SK-N-SH (cell line): ENCODE data around the gene C9orf85. TPM values are rescaled to one million over a fixed set of nuclear protein-coding genes. Genes with fewer than 3 reads are reported as not detected.
"Not testable (repeated sequence)": the region's sequence is repeated elsewhere in the genome, so short reads cannot be mapped to it uniquely, and the experiment has no call there.

Experiments
- CTCF ChIA-PET: fragments of 300-600, 350-600 bp; formaldehyde crosslinking; extraction: SDS; loops from one replicate; lab custom pipeline; 2021; lab: Yijun Ruan, JAX
- POLR2A ChIA-PET: fragments of 350-600 bp; sonication (Branson Sonifier 250); formaldehyde crosslinking; extraction: SDS; loops from one replicate; lab custom pipeline; 2020; ENCODE audit warnings: antibody characterized with exemption, inconsistent platforms; lab: Yijun Ruan, JAX
- DNase-seq: peaks from one replicate; pipeline ENCODE4 v3.0.0; 2012
- H2AFZ ChIP-seq: fragments of 200-600 bp; sonication (generic); 2 replicates; pipeline ENCODE4 v1.8.1; 2016; ENCODE audit warnings: antibody characterized with exemption, mild to moderate bottlenecking, low read depth
- H3F3A ChIP-seq: fragments of 200-600 bp; sonication (generic); replicated peaks from 2 replicates; pipeline ENCODE3; 2016; ENCODE audit warnings: antibody characterized with exemption, mild to moderate bottlenecking; ENCODE audit not compliant: insufficient read depth
- H3K27ac ChIP-seq, 2 experiments: fragments of 200-500 bp in 1 of 2; fragments of 200-600 bp in 1 of 2; sonication (Bioruptor generic) in 1 of 2; sonication (generic), shearing (Covaris generic) in 1 of 2; 2 replicates each; pipeline versions ENCODE4 v1.5.1 to v1.6.1; 2014 to 2016; ENCODE audit warnings: low read depth in 2 of 2, inconsistent platforms in 1 of 2, low read length in 1 of 2, mild to moderate bottlenecking in 1 of 2, mixed read lengths in 1 of 2
- H3K27me3 ChIP-seq: fragments of 200-600 bp; sonication (generic), shearing (Covaris generic); 2 replicates; pipeline ENCODE4 v1.6.1; 2016; ENCODE audit warnings: mixed run types; ENCODE audit not compliant: insufficient read depth
- H3K36me3 ChIP-seq, 2 experiments: fragments of 200-500 bp in 1 of 2; fragments of 200-600 bp in 1 of 2; sonication (Bioruptor generic) in 1 of 2; sonication (generic) in 1 of 2; replicated peaks in 1 of 2; 2 replicates each; pipeline versions ENCODE3 to v1.5.1; 2014 to 2016; ENCODE audit warnings: low read length in 1 of 2, mild to moderate bottlenecking in 1 of 2; ENCODE audit not compliant: insufficient read depth in 2 of 2, control insufficient read depth in 1 of 2
- H3K4me1 ChIP-seq, 2 experiments: fragments of 200-500 bp in 1 of 2; fragments of 200-600 bp in 1 of 2; sonication (Bioruptor generic) in 1 of 2; sonication (generic), shearing (Covaris generic) in 1 of 2; 2 replicates each; pipeline versions ENCODE4 v1.5.1 to v1.6.1; 2014 to 2016; ENCODE audit warnings: low read depth in 1 of 2, low read length in 1 of 2, mixed run types in 1 of 2; ENCODE audit not compliant: insufficient read depth in 2 of 2, control insufficient read depth in 1 of 2
- H3K4me2 ChIP-seq: fragments of 200-600 bp; sonication (generic), shearing (Covaris generic); 2 replicates; pipeline ENCODE4 v1.6.1; 2017; ENCODE audit warnings: mixed run types
- H3K4me3 ChIP-seq, 2 experiments: fragments of 200-500 bp in 1 of 2; fragments of 200-600 bp in 1 of 2; sonication (Bioruptor generic) in 1 of 2; sonication (generic), shearing (Covaris generic) in 1 of 2; 2 replicates each; pipeline versions ENCODE4 v1.5.1 to v1.8.1; 2014 to 2016; ENCODE audit warnings: low read depth in 2 of 2, inconsistent platforms in 1 of 2, low read length in 1 of 2, mild to moderate bottlenecking in 1 of 2, mixed read lengths in 1 of 2, moderate library complexity in 1 of 2
- H3K79me2 ChIP-seq: fragments of 200-600 bp; sonication (generic); 2 replicates; pipeline ENCODE4 v1.8.1; 2017; ENCODE audit warnings: mild to moderate bottlenecking; ENCODE audit not compliant: insufficient read depth
- H3K9ac ChIP-seq: fragments of 200-600 bp; sonication (generic); 2 replicates; pipeline ENCODE4 v1.6.1; 2017; ENCODE audit warnings: mixed run types
- H3K9me2 ChIP-seq: fragments of 200-600 bp; sonication (generic); 2 replicates; pipeline ENCODE4 v1.6.1; 2017; ENCODE audit warnings: mixed run types
- H3K9me3 ChIP-seq: fragments of 200-600 bp; sonication (generic); 2 replicates; pipeline ENCODE4 v1.6.1; 2017; ENCODE audit warnings: mixed run types, mild to moderate bottlenecking, moderate library complexity
- H4K20me1 ChIP-seq: fragments of 200-600 bp; sonication (generic); 2 replicates; pipeline ENCODE4 v1.6.1; 2017; ENCODE audit warnings: mild to moderate bottlenecking, mixed run types; ENCODE audit not compliant: insufficient read depth
- EP300 ChIP-seq, 2 experiments: IDR thresholded peaks; 2 replicates each; pipeline versions ENCODE4 v1.4.0 to v1.6.1; 2012; ENCODE audit warnings: borderline replicate concordance in 1 of 2, low read depth in 1 of 2, low read length in 1 of 2
- FOXM1 ChIP-seq: IDR thresholded peaks from 2 replicates; pipeline ENCODE4 v1.4.0; 2012; ENCODE audit warnings: low read depth, mild to moderate bottlenecking
- GABPA ChIP-seq: IDR thresholded peaks from 2 replicates; pipeline ENCODE4 v1.4.0; 2012; ENCODE audit warnings: low read depth, mild to moderate bottlenecking
- GATA2 ChIP-seq: sonication (generic); formaldehyde crosslinking; IDR thresholded peaks from 2 replicates; pipeline ENCODE4 v1.5.0; 2020; ENCODE audit warnings: mild to moderate bottlenecking, missing genetic modification reagents
- MEF2A ChIP-seq: IDR thresholded peaks from 2 replicates; pipeline ENCODE4 v1.4.0; 2012; ENCODE audit warnings: low read depth, borderline replicate concordance
- PBX3 ChIP-seq: IDR thresholded peaks from 2 replicates; pipeline ENCODE4; 2012
- RFX5 ChIP-seq: IDR thresholded peaks from 2 replicates; pipeline ENCODE4 v1.6.1; 2012; ENCODE audit warnings: mild to moderate bottlenecking, improper control_type of control experiment, low read length
- TAF1 ChIP-seq: IDR thresholded peaks from 2 replicates; pipeline ENCODE4 v1.6.1; 2012; ENCODE audit warnings: low read depth, mild to moderate bottlenecking, low read length, moderate library complexity, borderline replicate concordance
- TEAD4 ChIP-seq: IDR thresholded peaks from 2 replicates; pipeline ENCODE4 v1.4.0; 2012; ENCODE audit warnings: mild to moderate bottlenecking, borderline replicate concordance; ENCODE audit not compliant: insufficient read depth
- USF1 ChIP-seq: IDR thresholded peaks from 2 replicates; pipeline ENCODE4 v1.4.0; 2012; ENCODE audit warnings: low read depth, borderline replicate concordance
- USF2 ChIP-seq: fragments of 150-350 bp; IDR thresholded peaks from 2 replicates; pipeline ENCODE4 v1.6.1; 2017; ENCODE audit warnings: antibody characterized with exemption, low read length, low read depth, borderline replicate concordance
- YY1 ChIP-seq: IDR thresholded peaks from 2 replicates; pipeline ENCODE4 v1.4.0; 2012; ENCODE audit warnings: low read depth, mild to moderate bottlenecking
- ZBTB33 ChIP-seq: IDR thresholded peaks from 2 replicates; pipeline ENCODE4 v1.4.0; 2012; ENCODE audit warnings: low read depth, borderline replicate concordance
- WGBS: methylation state at CpG from one replicate; pipeline ENCODE4 v1.1.6; 2017; ENCODE audit warnings: low lambda C conversion rate; 5-methylcytosine and 5-hydroxymethylcytosine counted together
- polyA plus RNA-seq, 3 experiments: library from polyadenylated mRNA; depleted of rRNA; stranded (reverse); fragments of >200 nt; gene quantifications; 2 replicates each; pipeline ENCODE4 v1.2.3, GENCODE V29; 2012

C9orf85 gene
- polyA plus RNA-seq, 1 of the 3 experiments (the other 2 are of a cell fraction): 11.1 TPM

GRCh38 chr9:72006501-72006900 is 95.1 kb downstream of the C9orf85 start:
- Histone ChIP-seq H3K4me1 (no peaks in the 10 kb centered on the region), H3K4me2 (no peak overlapping the region), H3K27ac (no peak overlapping the region), H3F3A (no peaks in the 10 kb centered on the region), H4K20me1 (no peaks in the 10 kb centered on the region), H3K36me3 (no peaks in the 10 kb centered on the region), H3K9me3 (no peaks in the 10 kb centered on the region), H3K9me2 (no peaks in the 10 kb centered on the region), H3K4me3 (no peak overlapping the region), H3K27me3 (no peaks in the 10 kb centered on the region), H3K79me2 (no peaks in the 10 kb centered on the region), H3K9ac (no peak overlapping the region), H2AFZ (no peak overlapping the region)
- no peak for TF ChIP-seq GATA2 (CRISPR knock-in tag)
- no peak for TF ChIP-seq TAF1
- WGBS: 40% methylated on average over 5 of the region's 5 CpGs
- ChIA-PET POLR2A (no interaction called here), CTCF (interaction anchor here (2.0 kb wide), 1 partner anchor 18 kb away, joined by 12 read pairs; no protein-coding TSS in a partner anchor)
- DNase-seq: no peak

GRCh38 chr9:72007726-72008125 is 96.3 kb downstream of the C9orf85 start:
- H3K9me2 ChIP-seq, H3K9me3 ChIP-seq, POLR2A ChIA-PET, H3K4me1 ChIP-seq, H3K27ac ChIP-seq, H4K20me1 ChIP-seq, H3K36me3 ChIP-seq, H3K9ac ChIP-seq, H3K4me2 ChIP-seq, H3K79me2 ChIP-seq, H3K4me3 ChIP-seq, DNase-seq, H2AFZ ChIP-seq, H3K27me3 ChIP-seq, H3F3A ChIP-seq: not testable (repeated sequence)
- WGBS: 60% methylated on average over 14 of the region's 20 CpGs
- CTCF ChIA-PET: interaction anchor here (1.0 to 2.0 kb wide), 4 partner anchors 17 to 201 kb away, joined by 4 to 12 read pairs (median 6); no protein-coding TSS in a partner anchor

GRCh38 chr9:72012646-72013045 is 101.2 kb downstream of the C9orf85 start:
- no peaks in the 10 kb centered on the region for H3K79me2 ChIP-seq
- TF ChIP-seq GABPA: no peak
- no peak for TF ChIP-seq TEAD4
- TF ChIP-seq RFX5: no peak
- no peak for TF ChIP-seq USF2
- TF ChIP-seq YY1: no peak
- no peak for TF ChIP-seq FOXM1
- no peak for TF ChIP-seq EP300 (IDR thresholded peaks at IDR 0.05; ENCODE audit: borderline replicate concordance in 1 of 2, low read depth in 1 of 2, low read length in 1 of 2)
- no peak for TF ChIP-seq ZBTB33
- TF ChIP-seq MEF2A: no peak
- no peak for TF ChIP-seq PBX3
- no peak for TF ChIP-seq USF1
- TF ChIP-seq, all 33 proteins: peak for 0
- DNase-seq: no peak
- Histone ChIP-seq H3K9me2 (no peaks in the 10 kb centered on the region), H3K4me2 (no peak overlapping the region), H3K27me3 (peaks cover 14% of the 10 kb centered on the region; the same call in 1 of the 2 replicates), H2AFZ (no peak overlapping the region), H3K27ac (no peak overlapping the region), H3K9me3 (no peaks in the 10 kb centered on the region), H3K36me3 (no peaks in the 10 kb centered on the region), H3F3A (no peaks in the 10 kb centered on the region), H3K4me3 (no peak overlapping the region), H4K20me1 (no peaks in the 10 kb centered on the region), H3K9ac (no peak overlapping the region), H3K4me1 (no peaks in the 10 kb centered on the region)
- ChIA-PET POLR2A (no interaction called here), CTCF (interaction anchor here (1.3 to 1.4 kb wide), 2 partner anchors 12 to 206 kb away, joined by 4 to 5 read pairs; no protein-coding TSS in a partner anchor)
- WGBS: 13% methylated on average over 4 of the region's 4 CpGs
